GM23248 (cell line): ENCODE measurements around the gene JMJD7.

Experiments
- EZH2 ChIP-seq: fragments of 200-600 bp; sonication (generic); IDR thresholded peaks from 2 replicates; pipeline ENCODE4 v1.6.1; 2018; ENCODE audit warnings: antibody characterized with exemption, mild to moderate bottlenecking; ENCODE audit not compliant: insufficient read depth, poor library complexity, severe bottlenecking
- EZH2phosphoT487 ChIP-seq: fragments of 200-600 bp; sonication (generic); IDR thresholded peaks from 2 replicates; pipeline ENCODE4 v1.6.1; 2018; ENCODE audit warnings: antibody characterized with exemption, moderate library complexity, mild to moderate bottlenecking, low read depth; ENCODE audit not compliant: insufficient read depth

DNA sequence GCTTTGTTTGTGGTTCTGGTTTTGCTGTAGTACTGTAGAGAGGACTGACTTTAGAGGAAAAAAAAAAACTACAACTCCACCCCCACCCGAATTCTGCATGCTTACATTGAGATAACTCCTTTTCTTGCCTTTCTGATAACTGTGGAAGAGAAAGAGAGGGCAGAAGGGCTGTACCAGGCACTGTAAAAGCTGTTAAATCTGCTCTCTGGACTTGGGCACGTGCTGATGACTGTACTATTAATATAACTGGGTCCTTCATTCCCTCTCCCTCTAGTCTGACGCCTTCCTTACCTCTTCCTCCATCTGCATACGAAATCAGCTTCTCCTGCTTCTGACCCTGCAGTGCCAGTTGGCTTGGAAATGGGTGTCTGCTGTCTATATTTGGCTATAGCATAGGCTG is 38.7 kb upstream of the JMJD7 start:
- TF ChIP-seq EZH2 (no peak), EZH2phosphoT487 (no peak)
